Endothelial cell (in vitro differentiated cells): ENCODE data around the gene ADGRV1. TPM values are rescaled to one million over a fixed set of nuclear protein-coding genes. Genes with fewer than 3 reads are reported as not detected.
"Not testable (repeated sequence)": the region's sequence is repeated elsewhere in the genome, so short reads cannot be mapped to it uniquely, and the experiment has no call there.

Source experiments
- DNase-seq: peaks from one replicate; pipeline ENCODE4 v3.0.0; 2021; ENCODE audit warnings: low spot score
- H3K27ac Mint-ChIP-seq: one replicate; pipeline ENCODE4 v1.8.0; 2021; ENCODE audit warnings: mixed read lengths, inconsistent platforms; ENCODE audit not compliant: unreplicated experiment
- H3K27me3 Mint-ChIP-seq: one replicate; pipeline ENCODE4 v1.8.0; 2021; ENCODE audit warnings: mild to moderate bottlenecking, moderate library complexity, mixed read lengths, inconsistent platforms; ENCODE audit not compliant: unreplicated experiment
- H3K36me3 Mint-ChIP-seq: one replicate; pipeline ENCODE4 v1.8.0; 2021; ENCODE audit warnings: mild to moderate bottlenecking, low read depth, mixed read lengths, inconsistent platforms; ENCODE audit not compliant: unreplicated experiment
- H3K4me1 Mint-ChIP-seq: one replicate; pipeline ENCODE4 v1.8.0; 2021; ENCODE audit warnings: mild to moderate bottlenecking, mixed read lengths, inconsistent platforms; ENCODE audit not compliant: unreplicated experiment
- H3K4me3 Mint-ChIP-seq: one replicate; pipeline ENCODE4 v1.8.0; 2021; ENCODE audit warnings: mild to moderate bottlenecking, mixed read lengths, inconsistent platforms; ENCODE audit not compliant: unreplicated experiment
- H3K9me3 Mint-ChIP-seq: one replicate; pipeline ENCODE4 v1.8.0; 2021; ENCODE audit warnings: mixed read lengths, inconsistent platforms; ENCODE audit not compliant: unreplicated experiment
- total RNA-seq: library from RNA; stranded (reverse); fragmentation: NEBNext Ultra II Directional; extraction: Animal tissue kit (Norgen Biotek cat#: 25700); gene quantifications from one replicate; pipeline ENCODE4 v1.2.1, GENCODE V29; 2021; ENCODE audit not compliant: unreplicated experiment
- TF ChIP-seq, protein P1 (sequence below): fragments of 200-600 bp; sonication (generic); IDR thresholded peaks from one replicate; pipeline ENCODE4 v1.5.0; 2021; ENCODE audit warnings: antibody characterized with exemption; ENCODE audit not compliant: unreplicated experiment

ADGRV1 gene
- total RNA-seq, 1 donor from 2014 or later = 23.1 TPM

- Mint-ChIP-seq H3K27ac (no peak overlapping the region), H3K4me1 (peaks cover 24% of the 10 kb centered on the region), H3K9me3 (peaks cover 4% of the 10 kb centered on the region), H3K36me3 (no peaks in the 10 kb centered on the region), H3K4me3 (no peak overlapping the region), H3K27me3 (peaks cover 2% of the 10 kb centered on the region)
- DNase-seq = no peak
- TF ChIP-seq, protein P1, sequence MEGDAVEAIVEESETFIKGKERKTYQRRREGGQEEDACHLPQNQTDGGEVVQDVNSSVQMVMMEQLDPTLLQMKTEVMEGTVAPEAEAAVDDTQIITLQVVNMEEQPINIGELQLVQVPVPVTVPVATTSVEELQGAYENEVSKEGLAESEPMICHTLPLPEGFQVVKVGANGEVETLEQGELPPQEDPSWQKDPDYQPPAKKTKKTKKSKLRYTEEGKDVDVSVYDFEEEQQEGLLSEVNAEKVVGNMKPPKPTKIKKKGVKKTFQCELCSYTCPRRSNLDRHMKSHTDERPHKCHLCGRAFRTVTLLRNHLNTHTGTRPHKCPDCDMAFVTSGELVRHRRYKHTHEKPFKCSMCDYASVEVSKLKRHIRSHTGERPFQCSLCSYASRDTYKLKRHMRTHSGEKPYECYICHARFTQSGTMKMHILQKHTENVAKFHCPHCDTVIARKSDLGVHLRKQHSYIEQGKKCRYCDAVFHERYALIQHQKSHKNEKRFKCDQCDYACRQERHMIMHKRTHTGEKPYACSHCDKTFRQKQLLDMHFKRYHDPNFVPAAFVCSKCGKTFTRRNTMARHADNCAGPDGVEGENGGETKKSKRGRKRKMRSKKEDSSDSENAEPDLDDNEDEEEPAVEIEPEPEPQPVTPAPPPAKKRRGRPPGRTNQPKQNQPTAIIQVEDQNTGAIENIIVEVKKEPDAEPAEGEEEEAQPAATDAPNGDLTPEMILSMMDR = no peak
These were observed 472.2 kb downstream of the ADGRV1 start for GRCh38 chr5:91030521-91031401.

DNA sequence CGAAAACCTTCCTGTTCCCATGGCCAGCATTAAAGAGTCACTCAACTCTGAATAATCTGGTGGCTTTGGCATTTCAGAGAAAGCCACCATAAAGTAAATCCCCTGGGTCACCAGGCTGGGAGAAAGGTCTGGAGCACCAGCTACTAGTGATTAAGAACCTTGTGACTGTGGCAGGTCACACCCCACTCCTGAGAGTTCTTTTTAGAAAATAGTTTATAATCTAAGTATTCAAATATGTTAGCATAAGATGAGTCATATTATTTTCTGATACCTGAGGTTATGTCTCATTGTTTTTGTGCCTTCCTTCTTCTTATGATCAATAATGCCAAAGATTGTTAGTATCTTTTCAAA lies 472.8 kb downstream of the ADGRV1 start:
- H3K9me3 Mint-ChIP-seq = peaks cover 4% of the 10 kb centered on the region
- TF ChIP-seq, protein P1 = no peak
- no peak for DNase-seq

GRCh38 chr5:91032125-91032524 lies 473.5 kb downstream of the ADGRV1 start:
- TF ChIP-seq, protein P1 = no peak
- Mint-ChIP-seq H3K4me1 (peaks cover 19% of the 10 kb centered on the region), H3K27ac (no peak overlapping the region), H3K36me3 (no peaks in the 10 kb centered on the region), H3K27me3 (no peaks in the 10 kb centered on the region), H3K4me3 (no peak overlapping the region), H3K9me3 (peaks cover 4% of the 10 kb centered on the region)
- no peak for DNase-seq

More for the DNA sequence above, 472.8 kb downstream of the ADGRV1 start:
- H3K27me3 Mint-ChIP-seq = no peaks in the 10 kb centered on the region
- H3K27ac Mint-ChIP-seq = no peak overlapping the region
- H3K4me1 Mint-ChIP-seq = peaks cover 23% of the 10 kb centered on the region
- H3K36me3 Mint-ChIP-seq = no peaks in the 10 kb centered on the region
- no peak overlapping the region for H3K4me3 Mint-ChIP-seq

- H3K36me3 Mint-ChIP-seq = no peaks in the 10 kb centered on the region
- H3K4me1 Mint-ChIP-seq = peaks cover 9% of the 10 kb centered on the region
- no peaks in the 10 kb centered on the region for H3K27me3 Mint-ChIP-seq
- TF ChIP-seq, protein P1 = no peak
- DNase-seq = no peak
- H3K4me3 Mint-ChIP-seq = no peak overlapping the region
- H3K9me3 Mint-ChIP-seq = peaks cover 4% of the 10 kb centered on the region
- H3K27ac Mint-ChIP-seq = no peak overlapping the region
These were observed 474.8 kb downstream of the ADGRV1 start for GRCh38 chr5:91033370-91033769.

DNA sequence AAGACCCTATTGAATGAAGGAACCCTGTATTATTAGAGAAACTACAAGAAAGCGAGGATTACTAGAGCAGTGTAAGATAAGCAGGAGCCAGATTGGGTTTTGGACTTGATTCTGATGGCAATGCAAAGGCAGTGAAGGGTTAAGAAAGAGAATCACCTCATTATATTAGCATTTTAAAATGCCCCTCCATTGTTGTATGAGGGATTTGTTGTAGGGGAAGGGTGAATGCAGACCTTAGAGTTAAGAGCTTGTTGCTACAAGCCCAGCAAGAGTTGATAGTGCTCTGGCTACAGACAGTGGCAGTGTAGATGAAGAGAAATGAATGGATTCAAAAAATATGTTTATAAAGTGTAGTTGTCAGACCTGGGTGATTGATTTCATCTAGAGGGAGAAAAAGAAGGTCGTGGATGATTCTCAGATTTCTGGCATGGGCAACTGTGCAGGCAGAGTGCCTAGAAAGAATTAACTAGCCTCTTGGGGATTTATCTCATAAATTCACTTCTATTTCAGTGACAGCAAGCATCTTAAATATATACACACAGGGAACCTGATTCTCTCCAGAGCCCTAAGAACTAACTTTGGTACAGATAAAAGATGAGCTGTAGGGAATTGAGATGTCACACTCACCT lies 479.7 kb downstream of the ADGRV1 start:
- H3K4me1 Mint-ChIP-seq = peaks cover 8% of the 10 kb centered on the region
- TF ChIP-seq, protein P1 = no peak
- H3K4me3 Mint-ChIP-seq = no peak overlapping the region
- no peaks in the 10 kb centered on the region for H3K36me3 Mint-ChIP-seq
- no peaks in the 10 kb centered on the region for H3K27me3 Mint-ChIP-seq
- peaks cover 4% of the 10 kb centered on the region for H3K9me3 Mint-ChIP-seq
- H3K27ac Mint-ChIP-seq = no peak overlapping the region
- DNase-seq = no peak

- not testable (repeated sequence) for DNase-seq, H3K4me1 Mint-ChIP-seq, H3K27me3 Mint-ChIP-seq, H3K27ac Mint-ChIP-seq, H3K36me3 Mint-ChIP-seq, H3K9me3 Mint-ChIP-seq, H3K4me3 Mint-ChIP-seq
These were observed 482.5 kb downstream of the ADGRV1 start for GRCh38 chr5:91041132-91041531.
